GM18907 (cell line): Measurements from ENCODE around the gene STAT6.

ENCODE experiments used
- ATAC-seq: cut with Tn5 transposase; IDR thresholded peaks from one replicate; pipeline ENCODE4 v1.9.1; 2021; ENCODE audit warnings: mild to moderate bottlenecking, moderate library complexity; ENCODE audit not compliant: unreplicated experiment

Gene STAT6

DNA sequence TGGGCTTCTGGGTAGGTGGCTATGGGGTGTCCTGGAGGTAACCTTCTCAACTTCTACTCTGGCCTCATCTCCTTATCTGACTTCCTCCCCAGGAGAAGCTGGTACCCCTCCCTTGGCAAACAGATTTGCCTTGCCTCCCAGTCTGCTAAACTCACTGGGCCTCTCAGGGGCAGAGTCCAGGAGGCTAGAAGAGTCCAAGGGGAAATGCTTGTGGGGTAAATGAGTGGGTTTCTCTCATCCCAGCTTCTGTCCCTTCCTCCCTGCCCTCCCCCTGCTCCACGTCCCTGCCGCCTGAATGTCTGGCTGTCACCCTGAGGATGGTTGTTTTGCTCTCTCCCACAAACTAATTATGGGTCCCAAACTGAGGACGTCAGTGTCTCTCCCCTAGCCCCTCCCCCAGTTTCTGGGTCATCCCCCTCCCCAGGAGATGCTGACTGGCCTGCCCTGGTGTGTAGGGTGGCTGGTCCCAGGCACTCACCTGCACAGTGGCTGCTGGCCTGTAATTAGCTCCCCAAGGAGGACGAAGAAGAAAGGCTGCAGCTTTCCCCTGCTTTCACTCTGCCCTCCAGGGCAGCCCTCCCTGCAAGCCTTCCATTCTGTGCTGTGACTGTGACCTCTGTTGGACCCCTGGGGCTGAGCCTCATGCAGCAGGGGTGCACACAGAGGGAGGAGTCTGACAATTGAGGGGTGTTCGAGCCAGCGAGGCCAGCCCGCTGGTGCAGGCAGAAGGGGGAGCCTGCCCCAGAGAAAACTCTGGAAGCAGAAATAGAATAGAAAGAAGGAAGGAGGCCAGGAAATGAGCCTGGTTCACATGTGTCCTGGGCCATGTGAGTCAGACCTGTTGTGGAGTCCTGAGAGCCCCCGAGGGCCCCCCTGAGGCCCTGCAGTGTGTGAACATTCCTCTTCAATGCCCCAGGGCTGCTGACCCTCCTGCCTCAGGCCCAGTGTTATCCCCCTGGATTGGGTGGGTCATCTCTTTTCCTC is 36.1 kb upstream of the STAT6 start, which contains the start of gene LRP1-AS:
Gene LRP1-AS, minus strand, starts transcription at position 659 of the 984 bp plus-strand sequence.
- no peak for ATAC-seq

DNA sequence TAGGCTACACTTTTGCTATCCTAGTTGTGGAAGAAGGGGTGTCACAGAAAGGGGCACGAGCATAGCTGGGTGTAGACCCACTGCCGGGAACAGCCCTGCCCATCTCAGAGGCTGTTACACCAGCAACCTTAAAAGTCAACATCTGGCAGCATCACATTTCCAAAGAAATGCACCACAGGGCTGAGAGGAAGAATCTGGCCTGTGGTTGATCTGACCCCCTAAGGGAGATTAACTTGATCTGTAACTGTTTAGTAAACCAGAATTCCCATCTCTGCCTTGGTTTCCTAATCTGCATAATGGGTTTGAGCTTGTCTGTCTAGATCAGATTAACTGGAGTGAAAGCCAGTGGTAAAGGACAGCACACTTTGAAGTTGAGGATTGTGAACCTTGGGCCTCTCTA is 34.9 kb upstream of the STAT6 start:
- ATAC-seq: no peak

DNA sequence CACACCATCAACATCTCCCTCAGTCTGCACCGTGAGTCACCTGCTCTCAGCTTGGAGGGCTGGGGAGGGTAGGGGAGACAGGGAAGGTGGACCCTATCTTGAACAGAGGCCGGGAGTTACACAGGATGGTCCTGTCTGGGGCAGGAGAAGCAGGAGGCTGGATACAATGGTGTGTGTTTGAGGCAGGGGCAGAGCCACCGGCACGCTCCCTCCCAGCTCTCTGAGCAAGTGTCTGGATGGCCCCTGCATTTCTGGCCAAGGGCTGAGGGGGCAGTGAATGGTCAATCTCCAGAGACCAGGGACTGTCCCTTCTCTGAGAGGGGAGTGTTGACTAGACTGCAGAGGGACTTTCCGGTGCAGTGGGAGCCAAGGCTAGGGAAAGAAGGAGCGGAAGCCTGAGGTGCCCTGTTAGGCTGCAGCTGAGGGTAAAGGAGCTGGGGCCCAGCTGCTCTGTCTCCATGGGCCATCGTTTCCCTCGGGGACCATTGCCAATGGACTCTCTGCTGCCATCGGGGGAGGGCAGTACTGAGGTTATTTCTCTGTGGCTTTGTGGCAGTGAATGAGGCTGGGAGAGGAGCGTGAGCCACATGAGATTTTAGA is 34.4 kb upstream of the STAT6 start:
- ATAC-seq: no peak

DNA sequence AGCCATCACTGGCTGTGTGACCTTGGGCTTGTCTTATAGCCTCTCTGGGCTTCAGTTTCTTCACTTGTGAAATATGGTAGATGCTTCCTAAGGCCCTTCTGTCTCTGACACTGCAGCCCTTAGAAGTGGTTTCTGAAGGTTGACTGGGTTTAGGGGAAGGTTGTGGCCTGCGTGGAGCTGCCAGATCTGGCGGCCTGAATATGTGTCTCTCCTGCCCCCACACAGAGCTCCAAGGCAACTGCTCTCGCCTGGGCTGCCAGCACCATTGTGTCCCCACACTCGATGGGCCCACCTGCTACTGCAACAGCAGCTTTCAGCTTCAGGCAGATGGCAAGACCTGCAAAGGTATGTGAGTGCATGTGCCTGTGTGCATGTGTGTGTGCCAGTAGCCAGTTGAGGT is 32.3 kb upstream of the STAT6 start:
- ATAC-seq: no peak

DNA sequence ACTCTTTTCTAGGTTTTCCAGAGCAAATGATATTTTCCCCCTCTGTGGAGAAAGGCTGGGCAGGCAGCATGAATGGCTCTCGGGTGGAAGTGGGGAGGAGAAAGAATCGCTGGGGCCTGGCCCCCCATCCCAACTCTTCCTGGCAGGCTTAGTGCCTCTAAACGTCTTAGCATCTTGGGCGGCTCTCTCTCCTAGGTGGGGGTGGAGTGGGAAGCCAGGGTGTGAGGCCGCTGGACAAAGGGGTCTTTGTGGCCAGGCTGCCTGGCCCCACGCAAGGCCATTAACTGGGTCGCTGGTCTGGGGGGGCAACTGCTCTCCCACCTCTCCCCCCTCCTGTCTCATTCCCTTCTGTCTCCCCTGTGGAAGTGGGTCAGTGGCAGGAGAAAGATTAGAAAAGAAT is 31.6 kb upstream of the STAT6 start:
- ATAC-seq: no peak

DNA sequence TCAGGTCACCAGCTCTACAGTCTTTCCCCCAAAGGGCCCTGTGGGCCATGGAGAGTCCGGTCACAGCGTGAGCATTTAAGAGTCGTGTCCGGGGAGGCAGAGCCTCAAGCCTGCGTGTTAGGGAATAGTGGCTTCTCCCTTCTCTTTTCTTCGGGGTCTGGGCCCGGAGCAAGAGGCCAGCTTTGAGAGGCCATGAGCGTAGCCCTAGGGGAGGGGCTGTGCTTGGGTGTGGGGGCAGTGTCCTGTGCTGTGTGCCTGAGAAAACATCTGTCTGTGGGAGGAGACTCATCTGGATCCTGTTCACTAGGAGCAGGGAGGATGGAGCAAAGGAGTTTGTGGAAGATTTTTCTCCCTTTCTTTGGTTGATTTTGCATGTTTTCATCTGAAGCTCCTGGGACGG is 31.0 kb upstream of the STAT6 start:
- no peak for ATAC-seq

DNA sequence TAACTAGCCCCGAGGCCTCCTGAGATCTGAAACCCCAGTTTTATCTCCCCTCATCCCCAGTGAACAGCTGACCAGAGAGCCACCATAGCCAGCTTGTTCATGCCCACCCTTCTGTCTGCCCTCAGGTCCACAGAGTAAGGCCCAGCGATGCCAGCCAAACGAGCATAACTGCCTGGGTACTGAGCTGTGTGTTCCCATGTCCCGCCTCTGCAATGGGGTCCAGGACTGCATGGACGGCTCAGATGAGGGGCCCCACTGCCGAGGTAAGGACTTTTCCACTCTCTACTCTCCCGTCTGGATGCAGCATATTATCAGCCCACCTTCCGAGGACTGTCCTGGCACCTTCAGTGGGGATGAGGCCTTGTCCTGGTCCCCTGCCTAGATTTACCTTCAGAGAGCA is 30.1 kb upstream of the STAT6 start:
- ATAC-seq: no peak

DNA sequence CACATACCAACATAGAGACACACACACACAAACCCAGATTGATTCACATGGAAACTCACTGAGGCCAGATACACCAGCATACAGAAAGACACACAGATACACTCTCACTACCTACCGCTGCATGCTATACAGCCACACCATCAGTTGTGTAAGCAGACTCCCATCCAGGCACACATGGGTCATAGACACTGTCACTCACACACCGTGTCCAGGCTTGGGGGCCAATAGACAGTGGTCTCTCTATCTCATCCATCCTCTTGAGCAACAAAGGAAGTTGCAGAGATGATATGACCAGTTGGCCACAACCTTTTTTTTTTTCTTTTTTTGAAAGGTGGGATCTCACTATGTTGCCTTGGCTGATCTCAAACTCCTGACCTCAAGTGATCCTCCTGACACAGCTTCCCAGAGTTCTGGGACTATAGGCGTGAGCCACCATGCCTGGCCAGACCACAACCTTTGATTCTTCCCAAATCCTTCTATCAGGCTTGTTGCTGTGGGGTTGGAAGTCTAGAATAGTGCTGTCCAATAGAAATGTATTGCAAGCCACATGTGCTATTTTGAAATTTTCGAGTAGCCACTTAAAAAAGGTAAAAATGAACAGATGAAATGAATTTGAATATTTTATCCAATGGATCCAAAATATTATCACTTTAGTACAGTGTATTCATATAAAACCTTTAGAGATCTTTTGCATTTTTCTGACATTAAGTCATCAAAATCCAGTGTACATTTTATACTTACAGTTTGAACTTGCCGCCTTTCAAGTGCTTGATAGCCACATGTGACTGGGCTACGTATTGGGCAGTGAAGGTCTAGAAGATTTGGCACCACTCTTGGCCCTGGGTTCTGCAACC is 28.9 kb upstream of the STAT6 start:
- ATAC-seq: no peak

DNA sequence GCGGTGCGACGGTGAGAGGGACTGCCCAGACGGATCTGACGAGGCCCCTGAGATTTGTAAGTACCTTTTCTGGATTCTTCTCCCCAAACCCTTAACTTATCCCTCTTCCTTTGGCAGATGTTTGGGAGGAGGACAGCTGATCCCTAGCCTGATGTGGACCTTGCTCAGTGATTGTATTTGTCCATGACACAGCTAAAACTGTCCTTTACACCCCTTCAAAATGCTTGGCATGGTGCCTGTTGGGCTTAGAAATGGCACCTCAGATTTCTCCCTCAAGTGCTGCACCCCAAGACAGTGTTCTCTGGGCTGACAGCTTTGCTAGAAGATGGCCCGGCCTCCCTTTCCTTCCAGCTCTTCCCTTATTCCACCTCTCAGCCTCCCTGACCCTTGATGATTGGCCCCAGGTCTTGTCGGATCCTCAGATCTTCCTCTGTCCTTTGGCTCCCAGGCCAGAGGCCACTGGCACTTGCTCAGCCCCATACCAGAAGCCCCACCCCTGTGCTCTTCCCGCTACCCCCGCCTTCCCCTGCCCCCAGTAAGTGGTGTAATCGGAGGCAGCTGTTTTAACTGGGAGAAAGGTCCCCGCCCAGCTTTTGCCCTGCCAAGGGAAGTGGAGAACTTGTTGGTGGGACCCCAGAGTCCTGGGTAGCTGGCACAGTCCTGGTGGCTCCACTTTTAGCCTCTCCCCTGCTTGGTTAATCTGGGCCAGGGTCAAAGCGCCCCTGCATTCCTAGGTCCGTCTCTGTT is 27.5 kb upstream of the STAT6 start:
- ATAC-seq: no peak

DNA sequence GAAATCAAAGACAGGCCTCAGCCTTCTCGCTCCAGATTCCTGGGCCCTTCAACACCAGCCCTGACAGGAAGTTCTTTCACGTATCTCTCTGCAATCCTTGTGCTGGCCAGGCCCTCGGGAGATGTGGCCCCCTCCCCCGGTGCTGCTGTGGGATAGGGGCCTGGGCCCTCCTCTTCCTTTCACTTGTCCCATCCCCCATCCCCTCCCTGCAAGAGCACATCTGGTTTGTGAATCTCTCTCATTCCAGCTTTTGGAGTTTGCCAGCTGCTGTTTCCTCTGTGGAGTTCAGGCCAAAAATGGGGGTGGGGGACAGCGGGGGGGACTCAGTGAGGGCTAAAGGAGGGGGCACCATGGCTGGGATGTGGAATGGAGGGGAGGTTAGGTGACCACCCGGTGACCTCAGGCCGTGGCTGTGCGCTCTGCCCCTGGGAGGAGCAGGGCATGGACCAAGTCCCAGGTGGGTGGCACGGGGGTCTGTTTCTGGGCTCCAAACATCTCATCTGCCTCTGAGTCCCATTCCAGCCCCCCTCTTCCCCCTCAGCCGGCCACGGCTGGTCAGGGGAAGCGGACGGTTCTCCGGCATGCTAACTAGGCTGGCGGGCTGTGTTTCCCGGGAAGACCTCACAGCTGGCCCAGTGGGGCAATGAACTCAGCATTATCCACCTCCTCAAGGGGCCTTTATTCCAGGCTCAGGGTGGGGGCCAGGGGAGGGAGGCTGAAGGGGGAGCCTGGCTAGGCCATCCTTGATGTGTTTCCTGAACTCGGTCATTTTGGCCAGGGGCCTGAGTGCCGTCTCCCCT is 24.6 kb upstream of the STAT6 start:
- no peak for ATAC-seq

DNA sequence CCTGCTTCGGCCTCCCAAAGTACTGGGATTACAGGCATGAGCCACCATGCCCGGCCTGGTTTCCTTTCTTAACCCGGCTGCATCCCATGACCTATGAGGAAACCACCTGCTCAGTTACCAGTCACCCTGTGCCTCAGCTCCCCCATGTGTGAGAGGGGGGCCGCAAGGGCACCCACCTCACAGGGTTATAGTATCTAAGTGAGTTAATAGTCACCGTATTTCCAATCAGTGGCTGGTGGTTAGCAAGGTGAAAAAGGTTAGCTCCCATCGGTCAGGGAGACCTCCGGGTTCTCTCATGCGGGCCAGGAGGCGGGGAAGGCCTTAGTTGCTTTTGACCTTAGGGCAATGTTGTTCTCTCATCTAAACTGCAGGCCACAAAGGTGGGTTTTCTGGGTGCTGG is 23.8 kb upstream of the STAT6 start:
- no peak for ATAC-seq

DNA sequence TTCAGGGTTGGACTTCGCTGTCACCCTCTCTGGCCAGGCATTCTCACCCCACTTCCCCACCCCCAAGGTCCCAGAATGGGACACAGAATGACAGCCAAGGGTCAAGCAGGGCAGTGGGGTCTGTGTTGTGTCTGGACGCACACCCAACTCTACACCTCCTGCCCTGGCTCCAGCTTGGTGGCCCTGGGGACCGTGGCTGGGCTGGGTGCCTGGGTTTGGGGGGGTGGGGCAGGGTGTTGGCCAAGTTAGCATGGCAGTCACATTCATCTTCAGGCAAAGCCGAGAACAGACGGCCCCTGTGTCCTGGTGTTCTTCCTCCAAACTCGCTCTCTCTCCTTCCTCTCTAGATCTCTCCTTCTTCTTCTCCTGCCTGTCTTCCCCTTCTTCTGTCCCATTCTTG is 22.8 kb upstream of the STAT6 start:
- ATAC-seq: no peak

DNA sequence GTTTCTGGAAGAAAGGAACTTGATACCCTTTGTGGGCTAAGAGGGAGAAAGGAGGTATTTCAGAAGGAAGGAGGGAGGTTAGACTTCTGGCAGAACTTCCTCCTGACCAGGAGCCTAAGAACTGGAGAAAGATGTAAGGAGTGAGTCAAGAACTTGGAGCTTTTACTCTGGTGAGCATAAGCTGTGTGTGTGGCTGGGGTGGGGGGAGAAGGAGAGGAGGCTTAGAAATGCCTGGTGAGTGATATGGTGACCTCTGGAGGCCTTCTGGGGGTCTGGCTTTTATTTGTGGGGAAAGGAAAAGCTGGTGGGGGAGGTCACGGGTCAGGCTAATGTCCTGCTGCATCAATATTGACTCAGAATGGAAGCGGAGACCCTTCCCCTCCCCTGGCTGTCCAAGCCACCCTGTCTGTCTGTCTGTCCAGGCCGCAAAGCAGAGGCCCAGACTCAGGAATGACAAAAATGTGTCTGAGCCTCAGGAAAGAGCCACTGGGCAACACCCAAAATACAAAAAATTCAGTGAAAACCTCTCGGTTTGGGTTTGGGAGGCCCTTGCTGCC is 21.9 kb upstream of the STAT6 start:
- ATAC-seq: no peak

DNA sequence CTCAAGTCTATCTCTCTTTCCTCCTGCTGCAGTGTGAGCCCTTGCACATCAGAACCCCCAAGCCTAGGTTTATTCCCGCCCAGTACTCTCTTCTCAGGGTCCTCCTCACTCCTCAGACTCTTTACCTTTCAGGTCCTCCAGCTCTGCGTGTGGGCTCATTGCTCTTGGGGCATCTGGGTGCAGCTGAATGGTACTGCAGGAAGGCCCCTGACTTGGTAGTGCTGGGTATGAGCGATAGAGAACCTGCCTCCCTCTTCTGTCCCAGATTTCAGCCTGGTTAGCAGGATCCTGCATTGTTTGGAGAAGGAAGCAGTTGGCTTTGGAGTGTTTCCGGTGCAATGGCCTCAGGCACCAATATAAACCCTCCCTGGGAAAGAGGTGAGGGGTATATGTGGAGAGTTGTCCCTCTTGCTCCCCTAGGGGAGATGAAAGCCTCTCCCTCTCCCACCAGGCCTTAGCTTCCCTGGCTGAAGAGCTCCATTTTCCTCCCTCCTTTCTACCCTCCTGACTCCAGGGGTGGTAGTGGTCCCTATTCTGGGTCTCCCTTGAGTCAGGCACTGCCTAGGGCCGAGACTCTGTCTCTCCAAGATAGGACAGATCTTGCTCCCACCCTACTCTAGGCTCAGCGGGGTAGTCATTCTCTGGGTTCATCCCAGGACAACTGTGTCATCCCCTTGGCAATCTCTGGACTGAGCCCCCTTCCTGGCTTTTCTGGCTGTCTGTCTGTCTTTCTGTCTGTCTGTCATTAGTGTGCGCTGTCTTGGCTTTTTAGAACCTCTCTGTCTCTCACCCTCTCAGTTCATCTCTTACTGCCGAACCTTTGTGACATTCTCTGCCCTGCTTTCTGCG is 21.0 kb upstream of the STAT6 start:
- no peak for ATAC-seq

DNA sequence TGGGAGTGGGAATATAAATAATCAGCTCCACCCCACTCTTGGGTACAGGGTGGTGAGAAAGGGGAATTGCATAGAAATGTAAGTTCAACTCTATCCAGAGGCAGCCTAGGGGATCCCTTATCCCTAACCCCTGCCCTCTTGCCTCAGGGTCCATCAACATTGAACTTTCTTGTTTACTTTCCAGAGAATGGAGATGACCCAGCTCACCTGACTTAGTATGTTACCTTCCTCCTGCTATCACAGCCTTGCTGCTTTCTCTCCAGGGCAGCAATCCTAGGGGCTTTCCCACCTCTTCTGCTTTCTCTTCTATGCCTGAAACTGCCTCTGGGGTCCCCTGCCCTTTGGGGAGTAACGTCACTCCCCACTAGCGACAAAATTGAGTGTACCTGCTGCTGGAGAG is 19.8 kb upstream of the STAT6 start:
- no peak for ATAC-seq

DNA sequence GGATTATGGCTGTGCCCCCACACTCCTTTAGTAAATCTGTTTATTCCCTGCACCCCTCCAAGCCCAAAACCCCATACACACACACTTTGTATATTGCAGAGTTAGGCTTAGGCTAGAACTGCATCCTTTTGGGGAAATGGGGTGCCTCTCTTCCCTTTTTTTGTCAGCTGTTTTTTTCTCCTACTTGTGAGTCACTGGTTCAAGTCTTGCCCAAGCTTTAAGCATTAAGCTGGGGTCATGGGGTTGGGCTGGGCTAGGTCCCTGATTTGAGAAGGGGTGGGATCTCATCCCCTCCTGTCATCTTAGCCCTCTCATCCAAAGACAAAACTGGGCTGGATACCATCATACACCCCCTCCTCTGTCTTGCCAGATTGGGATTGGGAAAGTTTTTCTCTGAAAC is 18.7 kb upstream of the STAT6 start:
- no peak for ATAC-seq

DNA sequence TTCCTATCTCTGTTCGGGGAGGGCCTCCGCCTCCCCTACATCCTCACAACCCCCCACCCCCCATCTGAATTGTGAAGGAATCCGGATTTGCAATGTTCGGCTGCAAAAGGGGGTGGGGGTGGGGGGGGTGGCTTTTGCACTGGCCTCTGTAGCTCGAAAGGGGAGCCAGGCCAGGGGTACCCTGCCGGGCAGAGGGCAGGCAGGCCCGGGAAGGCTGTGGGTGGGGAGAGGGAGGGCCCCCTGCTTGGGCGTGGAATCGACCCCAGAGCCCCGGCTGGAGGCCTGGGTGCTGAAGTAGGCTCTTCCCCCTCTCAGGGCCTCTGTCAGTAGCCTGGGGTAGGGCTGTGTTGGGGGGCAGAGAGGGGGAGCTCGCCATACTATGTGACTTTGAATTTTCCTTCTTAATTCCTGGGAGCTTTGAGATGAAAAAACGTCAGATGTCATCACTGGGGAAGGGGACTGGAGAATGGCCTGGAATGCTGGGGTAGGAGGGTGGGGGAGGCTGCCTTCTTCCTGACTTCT is 18.2 kb upstream of the STAT6 start:
- no peak for ATAC-seq

DNA sequence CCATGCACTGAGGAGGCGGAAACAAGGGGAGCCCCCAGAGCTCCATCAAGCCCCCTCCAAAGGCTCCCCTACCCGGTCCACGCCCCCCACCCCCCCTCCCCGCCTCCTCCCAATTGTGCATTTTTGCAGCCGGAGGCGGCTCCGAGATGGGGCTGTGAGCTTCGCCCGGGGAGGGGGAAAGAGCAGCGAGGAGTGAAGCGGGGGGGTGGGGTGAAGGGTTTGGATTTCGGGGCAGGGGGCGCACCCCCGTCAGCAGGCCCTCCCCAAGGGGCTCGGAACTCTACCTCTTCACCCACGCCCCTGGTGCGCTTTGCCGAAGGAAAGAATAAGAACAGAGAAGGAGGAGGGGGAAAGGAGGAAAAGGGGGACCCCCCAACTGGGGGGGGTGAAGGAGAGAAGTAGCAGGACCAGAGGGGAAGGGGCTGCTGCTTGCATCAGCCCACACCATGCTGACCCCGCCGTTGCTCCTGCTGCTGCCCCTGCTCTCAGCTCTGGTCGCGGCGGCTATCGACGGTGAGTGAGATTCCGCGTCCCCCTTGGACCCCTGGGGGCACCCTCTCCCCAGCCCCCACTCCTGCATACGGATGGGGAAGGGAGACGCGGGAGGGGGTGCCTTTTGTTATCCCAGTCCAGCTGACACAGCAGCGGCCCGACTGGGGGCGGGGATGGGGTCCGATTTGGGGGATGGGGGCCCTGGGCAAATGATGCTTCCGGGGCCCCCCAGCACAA is 17.5 kb upstream of the STAT6 start:
- no peak for ATAC-seq
